GM18517 (cell line): ENCODE results near the gene CPA3.

Experiments
- ATAC-seq: cut with Tn5 transposase; IDR thresholded peaks from one replicate; pipeline ENCODE4 v1.9.1; 2021; ENCODE audit warnings: mild to moderate bottlenecking, moderate library complexity; ENCODE audit not compliant: unreplicated experiment

CPA3 gene

GRCh38 chr3:148911592-148911991, 46.5 kb downstream of the CPA3 start:
- no peak for ATAC-seq

GRCh38 chr3:148914936-148915690, 50.0 kb downstream of the CPA3 start:
- no peak for ATAC-seq

DNA sequence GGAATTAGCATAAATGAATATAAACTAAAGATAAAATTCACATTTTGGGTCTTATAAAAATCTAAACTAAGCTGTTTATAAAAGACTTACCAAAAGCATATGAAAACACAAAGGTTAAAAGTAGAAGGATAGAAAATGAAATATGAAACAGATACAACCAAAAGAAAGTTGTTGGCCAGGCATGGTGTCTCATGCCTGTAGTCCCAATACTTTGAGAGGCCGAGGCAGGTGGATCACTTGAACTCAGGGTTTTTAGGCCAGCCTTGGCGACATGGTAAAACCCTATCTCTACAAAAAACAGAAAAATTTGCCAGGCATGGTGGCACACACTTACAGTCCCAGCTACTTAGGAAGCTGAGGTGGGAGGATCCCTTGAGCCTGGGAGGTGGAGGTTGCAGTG, 51.0 kb downstream of the CPA3 start:
- no peak for ATAC-seq

- no peak for ATAC-seq
Measured at GRCh38 chr3:148922467-148922866, 57.4 kb downstream of the CPA3 start.

DNA sequence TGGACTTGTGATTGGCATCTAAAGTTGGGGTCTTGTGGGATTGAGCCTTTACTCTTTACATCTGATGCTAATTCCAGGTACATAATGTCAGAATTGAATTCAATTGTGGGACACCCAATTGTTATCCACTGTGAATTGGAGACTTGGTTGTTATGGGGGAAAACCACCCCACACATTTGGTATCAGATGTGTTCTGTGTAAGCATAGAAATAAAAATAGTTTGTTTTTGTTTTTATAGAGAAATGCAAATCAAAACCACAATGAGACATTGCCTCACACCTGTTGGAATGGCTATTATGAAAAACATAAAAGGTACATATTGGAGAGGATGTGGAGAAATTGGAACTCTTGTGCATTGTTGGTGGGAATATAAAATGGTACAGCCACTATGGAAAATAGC, 58.5 kb downstream of the CPA3 start:
- ATAC-seq: no peak

DNA sequence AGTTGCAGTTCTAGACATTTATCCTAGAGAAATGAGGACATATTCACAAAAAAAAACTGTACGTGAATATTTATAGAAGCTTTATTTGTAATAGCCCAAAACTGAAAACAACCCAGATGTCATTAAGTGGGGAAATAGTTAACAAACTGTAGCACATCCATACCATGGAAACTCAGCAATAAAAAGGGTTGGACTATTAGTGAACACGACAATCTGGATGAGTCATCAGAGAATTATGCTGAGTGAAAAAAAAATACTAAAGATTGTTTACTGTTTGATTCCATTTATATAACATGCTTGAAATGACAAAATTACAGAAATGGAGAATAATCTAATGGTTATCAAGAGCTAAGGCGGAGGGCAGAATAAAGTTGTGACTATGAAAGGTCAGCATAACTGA, 59.5 kb downstream of the CPA3 start:
- no peak for ATAC-seq

- no peak for ATAC-seq
Measured at GRCh38 chr3:148925845-148926244, 60.7 kb downstream of the CPA3 start.

- no peak for ATAC-seq
Measured at GRCh38 chr3:148930752-148931151, 65.7 kb downstream of the CPA3 start.

- ATAC-seq: no peak
Measured at GRCh38 chr3:148931574-148931973, 66.5 kb downstream of the CPA3 start.

GRCh38 chr3:148932972-148933371, 67.9 kb downstream of the CPA3 start:
- ATAC-seq: no peak

DNA sequence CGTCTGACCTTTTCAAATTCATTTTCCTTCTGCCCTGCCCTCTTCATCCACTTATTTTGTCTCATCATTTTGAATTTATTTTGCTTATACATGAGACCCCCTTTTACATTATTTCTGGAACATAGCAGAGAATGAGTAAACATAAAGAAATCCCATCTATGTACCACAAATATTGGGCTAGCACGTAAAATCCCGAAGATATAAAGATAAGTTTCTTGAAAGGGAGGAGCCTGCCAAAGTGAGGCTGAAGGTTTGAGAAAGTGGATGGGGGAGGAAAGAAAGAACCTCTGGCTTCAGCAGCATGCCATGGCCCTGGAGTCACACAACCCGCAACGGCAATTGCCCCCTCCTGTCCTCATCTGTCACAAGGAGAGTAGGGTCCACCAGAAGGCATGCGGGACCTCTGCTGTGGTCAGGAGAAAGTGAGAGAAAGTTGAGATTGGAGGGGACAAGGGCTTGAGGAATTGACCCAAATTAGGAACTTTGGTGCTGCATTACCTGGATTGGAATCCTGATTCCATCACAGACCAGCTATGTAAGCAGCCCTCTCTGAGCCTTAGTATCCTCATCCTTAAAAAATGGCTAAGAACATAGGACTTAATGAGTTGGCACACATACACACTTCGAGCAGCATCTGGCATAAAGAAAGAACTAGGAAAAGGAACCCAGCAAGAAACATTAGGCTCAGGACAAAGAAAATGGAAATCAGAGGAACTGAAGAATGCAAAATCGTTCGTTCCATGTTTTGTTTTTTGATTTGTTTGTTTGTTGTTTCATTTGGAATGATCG, 72.6 kb downstream of the CPA3 start:
- no peak for ATAC-seq

DNA sequence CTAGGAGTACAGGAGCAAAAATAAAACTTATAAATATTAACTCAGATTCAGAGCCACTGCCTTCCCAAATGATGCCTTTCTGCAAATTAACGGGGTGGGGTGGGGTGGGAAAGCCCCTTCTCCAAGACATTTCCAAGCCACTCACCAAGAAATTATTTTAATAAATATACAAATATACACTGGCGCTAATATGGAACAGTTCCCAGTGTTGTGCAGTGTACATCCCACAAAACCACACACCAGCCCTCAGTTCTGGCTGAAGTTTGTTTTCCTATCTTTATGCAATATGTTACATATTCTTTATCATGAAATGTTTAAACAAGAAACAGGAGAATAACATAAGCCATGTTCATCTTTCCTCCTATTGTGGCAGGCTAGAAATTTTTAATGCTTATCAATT, 73.2 kb downstream of the CPA3 start:
- ATAC-seq: no peak

GRCh38 chr3:148938936-148939335, 73.8 kb downstream of the CPA3 start:
- ATAC-seq: no peak

GRCh38 chr3:148940983-148941382, 75.9 kb downstream of the CPA3 start:
- no peak for ATAC-seq

DNA sequence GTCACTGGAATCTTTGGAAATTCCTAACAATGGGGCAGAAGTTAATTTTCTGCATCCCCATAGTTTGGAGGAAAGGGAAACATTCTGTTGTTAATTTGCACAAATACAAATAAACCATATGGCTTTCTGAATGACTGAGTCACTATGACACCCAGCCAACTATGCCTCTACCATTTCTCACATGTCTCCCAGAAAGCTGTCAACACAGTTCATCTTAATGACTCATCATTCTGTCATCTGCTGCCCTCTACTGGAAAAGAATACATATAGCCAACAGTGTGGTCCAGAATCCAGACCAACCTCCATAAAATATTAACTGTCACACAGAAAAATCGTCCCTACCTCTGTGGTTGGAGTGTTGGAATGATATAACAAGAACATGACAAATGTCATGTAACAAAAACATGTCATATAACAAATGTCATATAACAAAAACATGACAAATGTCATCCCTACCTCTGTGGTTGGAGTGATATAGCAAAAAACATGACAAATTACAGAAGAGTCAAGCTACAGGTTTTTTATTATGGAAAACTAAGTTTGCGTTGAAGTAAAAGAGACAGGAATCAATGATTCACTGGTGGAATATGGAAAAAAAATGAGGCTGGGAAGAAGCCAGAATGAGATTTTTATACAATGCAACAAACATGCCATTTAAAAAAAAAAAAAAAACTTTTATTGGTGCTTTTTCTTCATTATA, 78.6 kb downstream of the CPA3 start:
- peak; percentile 99 for ATAC-seq

- ATAC-seq: no peak
Measured at GRCh38 chr3:148945116-148945515, 80.0 kb downstream of the CPA3 start.
